ENCODE results near the gene SP5.
"Not testable (repeated sequence)": the region's sequence is repeated elsewhere in the genome, so short reads cannot be mapped to it uniquely, and the experiment has no call there.

The SP5 gene

DNA sequence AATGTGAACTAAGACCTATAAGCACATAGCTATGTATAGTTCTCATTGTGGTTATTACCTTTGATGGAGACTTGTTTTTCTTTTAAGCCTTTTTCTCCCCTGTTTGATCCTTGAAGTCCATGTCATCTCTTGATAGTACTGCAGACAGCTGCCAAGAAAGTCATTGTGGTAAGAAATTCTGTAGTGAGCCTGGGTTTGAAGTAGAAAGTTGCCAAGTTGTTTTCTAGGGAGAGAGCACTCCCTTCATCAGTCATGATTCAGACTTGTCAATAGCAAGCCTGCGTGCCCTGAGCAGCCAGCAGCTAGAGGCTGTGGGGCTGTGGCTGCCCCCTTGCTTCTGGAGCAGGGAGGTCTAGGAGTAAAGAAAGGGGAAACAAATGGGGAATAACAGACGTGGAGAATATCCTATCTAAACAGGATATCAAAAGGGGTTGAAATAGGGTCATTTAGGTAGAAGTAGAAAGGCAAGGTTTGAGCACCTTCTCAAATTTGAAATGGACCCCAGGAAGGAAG lies 8.4 kb downstream of the SP5 start:
- Histone ChIP-seq H3K9me3 (ENCODE audit: insufficient read depth, low read length) (no peaks in the 10 kb centered on the region), H3K27me3 (ENCODE audit: low read length) (no peaks in the 10 kb centered on the region), H4K20me1 (ENCODE audit: low read depth, low read length) (no peaks in the 10 kb centered on the region), H3K4me2 (ENCODE audit: low read depth, low read length, poor library complexity, severe bottlenecking) (no peak overlapping the region), H2AFZ (ENCODE audit: low read depth, low read length, severe bottlenecking) (no peak overlapping the region), H3K79me2 (ENCODE audit: insufficient read depth, low read length) (no peaks in the 10 kb centered on the region), H3K27ac (ENCODE audit: low read depth, low read length) (no peak overlapping the region), H3K9me2 (replicated peaks; ENCODE audit: insufficient read depth, low read length) (no peaks in the 10 kb centered on the region), H3K9ac (ENCODE audit: low read length) (no peak overlapping the region), H3K4me3 (ENCODE audit: insufficient read depth, low read length, poor library complexity, severe bottlenecking) (no peak overlapping the region), H3F3A (ENCODE audit: insufficient read depth) (no peaks in the 10 kb centered on the region), H3K36me3 (ENCODE audit: low read length) (no peaks in the 10 kb centered on the region)
- no peak for TF ChIP-seq EZH2phosphoT487 (conservative IDR thresholded peaks at IDR 0.05; ENCODE audit: low read length)
- TF ChIP-seq, protein P1, sequence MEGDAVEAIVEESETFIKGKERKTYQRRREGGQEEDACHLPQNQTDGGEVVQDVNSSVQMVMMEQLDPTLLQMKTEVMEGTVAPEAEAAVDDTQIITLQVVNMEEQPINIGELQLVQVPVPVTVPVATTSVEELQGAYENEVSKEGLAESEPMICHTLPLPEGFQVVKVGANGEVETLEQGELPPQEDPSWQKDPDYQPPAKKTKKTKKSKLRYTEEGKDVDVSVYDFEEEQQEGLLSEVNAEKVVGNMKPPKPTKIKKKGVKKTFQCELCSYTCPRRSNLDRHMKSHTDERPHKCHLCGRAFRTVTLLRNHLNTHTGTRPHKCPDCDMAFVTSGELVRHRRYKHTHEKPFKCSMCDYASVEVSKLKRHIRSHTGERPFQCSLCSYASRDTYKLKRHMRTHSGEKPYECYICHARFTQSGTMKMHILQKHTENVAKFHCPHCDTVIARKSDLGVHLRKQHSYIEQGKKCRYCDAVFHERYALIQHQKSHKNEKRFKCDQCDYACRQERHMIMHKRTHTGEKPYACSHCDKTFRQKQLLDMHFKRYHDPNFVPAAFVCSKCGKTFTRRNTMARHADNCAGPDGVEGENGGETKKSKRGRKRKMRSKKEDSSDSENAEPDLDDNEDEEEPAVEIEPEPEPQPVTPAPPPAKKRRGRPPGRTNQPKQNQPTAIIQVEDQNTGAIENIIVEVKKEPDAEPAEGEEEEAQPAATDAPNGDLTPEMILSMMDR (IDR thresholded peaks at IDR 0.05; ENCODE audit: insufficient read depth, low read length, poor library complexity, severe bottlenecking): no peak

- H3K36me3 ChIP-seq (ENCODE audit: low read length): no peaks in the 10 kb centered on the region
- no peaks in the 10 kb centered on the region for H3K9me3 ChIP-seq (ENCODE audit: insufficient read depth, low read length)
- H2AFZ ChIP-seq (ENCODE audit: low read depth, low read length, severe bottlenecking): no peak overlapping the region
- H3K79me2 ChIP-seq (ENCODE audit: insufficient read depth, low read length): no peaks in the 10 kb centered on the region
- H3K9me2 ChIP-seq (replicated peaks; ENCODE audit: insufficient read depth, low read length): no peaks in the 10 kb centered on the region
- H3K4me3 ChIP-seq (ENCODE audit: insufficient read depth, low read length, poor library complexity, severe bottlenecking): no peak overlapping the region
- H3K27ac ChIP-seq (ENCODE audit: low read depth, low read length): no peak overlapping the region
- no peaks in the 10 kb centered on the region for H4K20me1 ChIP-seq (ENCODE audit: low read depth, low read length)
- TF ChIP-seq, protein P1 (IDR thresholded peaks at IDR 0.05; ENCODE audit: insufficient read depth, low read length, poor library complexity, severe bottlenecking): no peak
- TF ChIP-seq EZH2phosphoT487 (conservative IDR thresholded peaks at IDR 0.05; ENCODE audit: low read length): no peak
- no peaks in the 10 kb centered on the region for H3F3A ChIP-seq (ENCODE audit: insufficient read depth)
- no peak overlapping the region for H3K4me2 ChIP-seq (ENCODE audit: low read depth, low read length, poor library complexity, severe bottlenecking)
- H3K9ac ChIP-seq (ENCODE audit: low read length): no peak overlapping the region
- no peaks in the 10 kb centered on the region for H3K27me3 ChIP-seq (ENCODE audit: low read length)
Observed at GRCh38 chr2:170733798-170734600, 18.9 kb downstream of the SP5 start.

- not testable (repeated sequence) for H3K27me3 ChIP-seq (ENCODE audit: low read length); H2AFZ ChIP-seq (ENCODE audit: low read depth, low read length, severe bottlenecking); H3K36me3 ChIP-seq (ENCODE audit: low read length); H3K4me2 ChIP-seq (ENCODE audit: low read depth, low read length, poor library complexity, severe bottlenecking); H3K4me3 ChIP-seq (ENCODE audit: insufficient read depth, low read length, poor library complexity, severe bottlenecking); H3K9me2 ChIP-seq (replicated peaks; ENCODE audit: insufficient read depth, low read length); H4K20me1 ChIP-seq (ENCODE audit: low read depth, low read length); H3F3A ChIP-seq (ENCODE audit: insufficient read depth); H3K79me2 ChIP-seq (ENCODE audit: insufficient read depth, low read length); H3K27ac ChIP-seq (ENCODE audit: low read depth, low read length); H3K9ac ChIP-seq (ENCODE audit: low read length); H3K9me3 ChIP-seq (ENCODE audit: insufficient read depth, low read length)
Observed at GRCh38 chr2:170734601-170735000, 19.5 kb downstream of the SP5 start.

DNA sequence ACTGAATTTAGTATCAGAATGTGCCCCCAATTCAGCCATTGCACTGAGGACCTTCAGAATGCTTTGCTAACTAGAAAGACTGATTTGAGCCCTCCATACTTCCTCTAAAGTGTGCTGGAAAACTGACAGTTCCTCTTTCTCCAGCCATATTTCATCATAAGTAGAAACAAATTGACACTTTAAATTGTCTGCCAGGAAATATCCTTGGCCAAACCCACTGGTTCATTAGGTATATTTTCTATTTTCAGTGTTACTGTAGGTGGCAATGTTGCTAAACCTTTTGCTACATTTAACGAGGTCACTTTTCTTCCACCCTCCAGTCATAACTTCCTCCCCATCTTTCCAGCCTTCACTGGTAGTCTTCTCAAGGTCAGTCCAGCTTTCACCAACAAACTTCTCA lies 21.5 kb downstream of the SP5 start:
- no peaks in the 10 kb centered on the region for H3F3A ChIP-seq (ENCODE audit: insufficient read depth)
- TF ChIP-seq, protein P1 (IDR thresholded peaks at IDR 0.05; ENCODE audit: insufficient read depth, low read length, poor library complexity, severe bottlenecking): no peak

More for the DNA sequence above, 21.5 kb downstream of the SP5 start:
- Histone ChIP-seq H4K20me1 (ENCODE audit: low read depth, low read length) (no peaks in the 10 kb centered on the region), H3K36me3 (ENCODE audit: low read length) (no peaks in the 10 kb centered on the region), H3K9me2 (replicated peaks; ENCODE audit: insufficient read depth, low read length) (no peaks in the 10 kb centered on the region), H3K27me3 (ENCODE audit: low read length) (no peaks in the 10 kb centered on the region), H3K27ac (ENCODE audit: low read depth, low read length) (no peak overlapping the region), H3K9me3 (ENCODE audit: insufficient read depth, low read length) (no peaks in the 10 kb centered on the region), H3K4me3 (ENCODE audit: insufficient read depth, low read length, poor library complexity, severe bottlenecking) (no peak overlapping the region), H2AFZ (ENCODE audit: low read depth, low read length, severe bottlenecking) (no peak overlapping the region), H3K4me2 (ENCODE audit: low read depth, low read length, poor library complexity, severe bottlenecking) (no peak overlapping the region), H3K9ac (ENCODE audit: low read length) (no peak overlapping the region), H3K79me2 (ENCODE audit: insufficient read depth, low read length) (no peaks in the 10 kb centered on the region)

All from SU-DHL-6 (cell line).